ENCODE data around the gene TTC5.

Gene TTC5, protein sequence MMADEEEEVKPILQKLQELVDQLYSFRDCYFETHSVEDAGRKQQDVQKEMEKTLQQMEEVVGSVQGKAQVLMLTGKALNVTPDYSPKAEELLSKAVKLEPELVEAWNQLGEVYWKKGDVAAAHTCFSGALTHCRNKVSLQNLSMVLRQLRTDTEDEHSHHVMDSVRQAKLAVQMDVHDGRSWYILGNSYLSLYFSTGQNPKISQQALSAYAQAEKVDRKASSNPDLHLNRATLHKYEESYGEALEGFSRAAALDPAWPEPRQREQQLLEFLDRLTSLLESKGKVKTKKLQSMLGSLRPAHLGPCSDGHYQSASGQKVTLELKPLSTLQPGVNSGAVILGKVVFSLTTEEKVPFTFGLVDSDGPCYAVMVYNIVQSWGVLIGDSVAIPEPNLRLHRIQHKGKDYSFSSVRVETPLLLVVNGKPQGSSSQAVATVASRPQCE
- long read RNA-seq, full-length matches to known transcripts: 168 of 181 reads
- long read RNA-seq, partial matches to known transcripts: 5 of 181 reads
- long read RNA-seq, other reads (novel, unspliced or antisense): 8 of 181 reads

DNA sequence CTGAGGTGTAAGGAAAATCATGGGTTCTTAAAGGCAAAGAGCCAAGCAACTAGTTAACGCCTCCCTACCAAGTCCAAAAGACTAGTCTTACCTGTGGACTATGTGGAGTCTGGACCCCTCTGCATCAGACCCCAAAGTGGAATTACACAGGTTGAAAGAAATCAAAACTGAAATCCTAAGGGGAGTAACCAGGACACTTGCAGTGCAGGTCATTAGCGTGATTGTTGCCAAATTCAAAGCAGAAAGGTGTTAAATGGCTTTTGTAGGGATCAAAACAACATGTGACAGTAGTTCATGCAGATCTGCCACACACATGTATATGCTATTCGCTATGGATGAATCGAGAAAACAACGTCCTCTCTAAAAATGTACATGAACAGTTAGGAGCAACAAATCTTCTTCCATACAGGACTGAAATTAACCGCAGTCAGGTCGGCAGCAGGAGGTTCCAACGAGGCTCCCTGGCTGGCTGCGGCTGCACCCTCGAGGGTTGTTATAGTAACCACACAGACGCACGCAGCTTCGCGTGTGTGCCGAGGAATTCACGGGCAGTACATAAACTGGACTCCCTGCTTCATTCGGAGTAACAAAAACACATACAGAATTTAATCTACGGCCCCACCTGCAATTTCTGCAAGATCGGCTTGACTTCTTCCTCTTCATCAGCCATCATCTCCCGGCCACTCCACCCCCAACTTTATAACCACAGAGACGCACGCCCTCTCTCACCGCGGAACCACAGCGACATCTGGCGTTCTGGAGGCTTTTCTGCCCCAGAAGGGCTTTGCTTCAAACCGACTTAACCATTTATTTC lies at the start of gene TTC5:
Gene TTC5 (minus strand): TSS at position 687 of the 814 bp plus-strand sequence. CDS start 14 bp downstream, at position 673.
- TF ChIP-seq, protein P1, sequence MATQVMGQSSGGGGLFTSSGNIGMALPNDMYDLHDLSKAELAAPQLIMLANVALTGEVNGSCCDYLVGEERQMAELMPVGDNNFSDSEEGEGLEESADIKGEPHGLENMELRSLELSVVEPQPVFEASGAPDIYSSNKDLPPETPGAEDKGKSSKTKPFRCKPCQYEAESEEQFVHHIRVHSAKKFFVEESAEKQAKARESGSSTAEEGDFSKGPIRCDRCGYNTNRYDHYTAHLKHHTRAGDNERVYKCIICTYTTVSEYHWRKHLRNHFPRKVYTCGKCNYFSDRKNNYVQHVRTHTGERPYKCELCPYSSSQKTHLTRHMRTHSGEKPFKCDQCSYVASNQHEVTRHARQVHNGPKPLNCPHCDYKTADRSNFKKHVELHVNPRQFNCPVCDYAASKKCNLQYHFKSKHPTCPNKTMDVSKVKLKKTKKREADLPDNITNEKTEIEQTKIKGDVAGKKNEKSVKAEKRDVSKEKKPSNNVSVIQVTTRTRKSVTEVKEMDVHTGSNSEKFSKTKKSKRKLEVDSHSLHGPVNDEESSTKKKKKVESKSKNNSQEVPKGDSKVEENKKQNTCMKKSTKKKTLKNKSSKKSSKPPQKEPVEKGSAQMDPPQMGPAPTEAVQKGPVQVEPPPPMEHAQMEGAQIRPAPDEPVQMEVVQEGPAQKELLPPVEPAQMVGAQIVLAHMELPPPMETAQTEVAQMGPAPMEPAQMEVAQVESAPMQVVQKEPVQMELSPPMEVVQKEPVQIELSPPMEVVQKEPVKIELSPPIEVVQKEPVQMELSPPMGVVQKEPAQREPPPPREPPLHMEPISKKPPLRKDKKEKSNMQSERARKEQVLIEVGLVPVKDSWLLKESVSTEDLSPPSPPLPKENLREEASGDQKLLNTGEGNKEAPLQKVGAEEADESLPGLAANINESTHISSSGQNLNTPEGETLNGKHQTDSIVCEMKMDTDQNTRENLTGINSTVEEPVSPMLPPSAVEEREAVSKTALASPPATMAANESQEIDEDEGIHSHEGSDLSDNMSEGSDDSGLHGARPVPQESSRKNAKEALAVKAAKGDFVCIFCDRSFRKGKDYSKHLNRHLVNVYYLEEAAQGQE (IDR thresholded peaks at IDR 0.05; ENCODE audit: insufficient replicate concordance, low read depth): no peak
- TF ChIP-seq POLR2AphosphoS5 (IDR thresholded peaks at IDR 0.05; ENCODE audit: low read depth): peak; percentile 78
- TF ChIP-seq, protein P2, sequence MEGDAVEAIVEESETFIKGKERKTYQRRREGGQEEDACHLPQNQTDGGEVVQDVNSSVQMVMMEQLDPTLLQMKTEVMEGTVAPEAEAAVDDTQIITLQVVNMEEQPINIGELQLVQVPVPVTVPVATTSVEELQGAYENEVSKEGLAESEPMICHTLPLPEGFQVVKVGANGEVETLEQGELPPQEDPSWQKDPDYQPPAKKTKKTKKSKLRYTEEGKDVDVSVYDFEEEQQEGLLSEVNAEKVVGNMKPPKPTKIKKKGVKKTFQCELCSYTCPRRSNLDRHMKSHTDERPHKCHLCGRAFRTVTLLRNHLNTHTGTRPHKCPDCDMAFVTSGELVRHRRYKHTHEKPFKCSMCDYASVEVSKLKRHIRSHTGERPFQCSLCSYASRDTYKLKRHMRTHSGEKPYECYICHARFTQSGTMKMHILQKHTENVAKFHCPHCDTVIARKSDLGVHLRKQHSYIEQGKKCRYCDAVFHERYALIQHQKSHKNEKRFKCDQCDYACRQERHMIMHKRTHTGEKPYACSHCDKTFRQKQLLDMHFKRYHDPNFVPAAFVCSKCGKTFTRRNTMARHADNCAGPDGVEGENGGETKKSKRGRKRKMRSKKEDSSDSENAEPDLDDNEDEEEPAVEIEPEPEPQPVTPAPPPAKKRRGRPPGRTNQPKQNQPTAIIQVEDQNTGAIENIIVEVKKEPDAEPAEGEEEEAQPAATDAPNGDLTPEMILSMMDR (IDR thresholded peaks at IDR 0.05; ENCODE audit: insufficient read depth, low read length): peak; percentile 95
- Histone ChIP-seq H3K4me3 (replicated peaks; ENCODE audit: insufficient read depth, low read length) (peak within 1 kb of the TSS; percentile 84), H3K27me3 (ENCODE audit: insufficient read depth, poor library complexity, severe bottlenecking) (no peaks in the 10 kb centered on the region), H3K27ac (replicated peaks) (peak within 1 kb of the TSS; percentile 70)
- peak; percentile 85 to 91 for DNase-seq (ENCODE audit: low read depth in 1 of 2, low spot score in 1 of 2)

DNA sequence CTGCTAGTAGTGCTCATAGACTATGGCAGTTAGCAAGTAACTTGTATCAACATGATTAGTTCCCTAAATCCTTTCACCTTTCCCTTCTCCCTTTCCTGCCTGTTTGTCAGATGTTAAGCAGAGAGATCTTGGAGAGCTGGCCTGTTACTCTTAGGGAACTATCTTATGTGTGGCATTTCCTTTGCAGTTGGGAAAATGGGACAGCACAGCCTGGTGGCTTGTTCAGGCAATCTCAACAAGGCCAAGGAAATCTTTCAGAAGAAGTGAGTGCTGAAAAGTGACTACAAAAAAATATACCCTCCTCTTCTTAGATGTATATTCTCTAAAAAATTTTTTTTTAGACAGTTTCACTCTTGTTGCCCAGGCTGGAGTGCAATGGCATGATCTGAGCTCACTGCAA lies 45.1 kb upstream of the TTC5 start:
- Histone ChIP-seq H3K4me3 (replicated peaks; ENCODE audit: insufficient read depth, low read length) (no peak overlapping the region), H3K27me3 (ENCODE audit: insufficient read depth, poor library complexity, severe bottlenecking) (no peaks in the 10 kb centered on the region), H3K27ac (replicated peaks) (no peak overlapping the region)
- TF ChIP-seq, protein P2 (IDR thresholded peaks at IDR 0.05; ENCODE audit: insufficient read depth, low read length): no peak
- no peak for TF ChIP-seq GABPA (IDR thresholded peaks at IDR 0.05; ENCODE audit: low read depth)
- no peak for TF ChIP-seq POLR2AphosphoS5 (IDR thresholded peaks at IDR 0.05; ENCODE audit: low read depth)
- no peak for TF ChIP-seq SPI1 (IDR thresholded peaks at IDR 0.05; ENCODE audit: borderline replicate concordance, low read depth)
- TF ChIP-seq, protein P1 (IDR thresholded peaks at IDR 0.05; ENCODE audit: insufficient replicate concordance, low read depth): no peak
- no peak for DNase-seq (ENCODE audit: low read depth in 1 of 2, low spot score in 1 of 2)

DNA sequence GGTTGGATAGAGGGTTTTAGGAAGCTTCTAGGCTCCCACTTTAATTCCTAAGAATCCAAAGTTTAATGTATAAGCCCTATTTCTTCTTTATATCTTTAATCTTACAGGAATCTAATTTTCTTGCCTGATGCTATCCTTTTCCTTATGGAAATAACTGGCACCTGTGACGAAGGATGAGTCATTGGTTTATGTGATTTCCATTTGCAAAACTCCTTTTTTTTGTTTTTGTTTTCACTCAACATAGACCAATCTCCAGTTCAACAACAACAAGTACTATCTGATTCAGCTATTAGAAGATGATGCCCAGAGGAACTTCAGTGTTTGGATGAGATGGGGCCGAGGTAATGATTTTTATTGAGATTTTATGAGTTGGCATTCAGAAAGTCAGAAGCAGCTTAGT lies 44.5 kb upstream of the TTC5 start:
- H3K27ac ChIP-seq (replicated peaks): no peak overlapping the region

More for the DNA sequence above, 44.5 kb upstream of the TTC5 start:
- no peaks in the 10 kb centered on the region for H3K27me3 ChIP-seq (ENCODE audit: insufficient read depth, poor library complexity, severe bottlenecking)
- no peak overlapping the region for H3K4me3 ChIP-seq (replicated peaks; ENCODE audit: insufficient read depth, low read length)
- DNase-seq (ENCODE audit: low read depth in 1 of 2, low spot score in 1 of 2): no peak
- no peak for TF ChIP-seq POLR2AphosphoS5 (IDR thresholded peaks at IDR 0.05; ENCODE audit: low read depth)
- TF ChIP-seq, protein P2 (IDR thresholded peaks at IDR 0.05; ENCODE audit: insufficient read depth, low read length): no peak
- no peak for TF ChIP-seq SPI1 (IDR thresholded peaks at IDR 0.05; ENCODE audit: borderline replicate concordance, low read depth)
- TF ChIP-seq, protein P1 (IDR thresholded peaks at IDR 0.05; ENCODE audit: insufficient replicate concordance, low read depth): no peak
- no peak for TF ChIP-seq GABPA (IDR thresholded peaks at IDR 0.05; ENCODE audit: low read depth)
